Measurements from ENCODE around the gene NR6A1. TPM values are rescaled to one million over a fixed set of nuclear protein-coding genes. Genes with fewer than 3 reads are reported as not detected.

NR6A1 gene
- total RNA-seq, 1 donor from 2014 or later: 0.72 TPM

DNA sequence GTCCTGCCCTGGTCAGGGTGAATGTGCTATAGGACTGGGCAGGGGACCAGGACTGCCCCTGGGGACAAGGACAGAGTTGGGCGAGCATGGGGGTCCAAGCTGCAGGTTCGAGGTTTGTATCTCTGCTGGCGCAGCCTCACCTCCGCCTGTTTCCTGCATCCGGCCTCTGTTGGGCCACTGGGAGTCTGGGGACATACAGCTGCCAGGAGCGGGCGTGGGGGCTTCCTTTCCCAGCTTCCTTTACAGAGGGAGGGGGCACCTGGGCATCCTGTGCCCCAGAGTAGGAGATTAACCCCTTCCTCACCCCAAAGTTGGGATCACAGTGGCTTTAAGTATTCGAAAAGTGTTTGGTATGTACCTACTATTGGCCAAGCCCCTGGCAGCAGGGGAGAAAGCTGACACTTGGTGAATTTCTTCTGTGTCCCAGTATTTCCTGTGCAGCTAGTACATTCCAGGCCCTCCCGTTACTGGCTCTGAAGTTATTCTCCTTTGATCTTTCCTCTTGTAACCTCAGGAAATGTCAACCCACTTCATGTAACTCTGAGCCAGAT, 24.8 kb upstream of the NR6A1 start:
- DNase-seq (ENCODE audit: low spot score): no peak

DNA sequence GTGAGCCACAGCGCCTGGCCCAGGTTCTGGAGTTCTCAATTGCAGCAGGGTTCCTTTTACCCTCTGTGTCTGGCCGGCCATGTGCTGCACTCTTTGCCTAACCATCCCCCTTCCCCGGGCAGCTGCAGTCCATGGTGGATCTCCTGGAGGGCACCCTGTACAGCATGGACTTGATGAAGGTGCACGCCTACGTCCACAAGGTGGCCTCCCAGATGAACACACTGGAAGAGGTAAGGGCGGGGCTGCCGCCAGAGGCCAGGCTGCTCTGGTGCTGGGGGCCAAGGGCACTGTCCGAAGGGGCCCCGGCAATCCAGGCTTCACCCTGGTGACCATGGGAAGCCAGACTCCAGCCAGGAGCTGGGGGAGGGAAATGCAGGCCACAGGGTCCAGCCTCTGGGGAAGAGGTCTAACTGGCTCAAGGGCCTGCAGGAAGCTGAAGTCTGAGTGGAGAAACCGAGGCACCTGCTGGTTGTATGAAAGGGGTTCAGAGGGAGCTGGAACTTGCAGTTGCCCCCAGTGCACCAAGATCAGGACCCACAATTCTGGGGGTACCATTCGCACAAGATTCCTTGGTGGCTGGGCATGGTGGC, 23.9 kb upstream of the NR6A1 start:
- no peak for DNase-seq (ENCODE audit: low spot score)

DNA sequence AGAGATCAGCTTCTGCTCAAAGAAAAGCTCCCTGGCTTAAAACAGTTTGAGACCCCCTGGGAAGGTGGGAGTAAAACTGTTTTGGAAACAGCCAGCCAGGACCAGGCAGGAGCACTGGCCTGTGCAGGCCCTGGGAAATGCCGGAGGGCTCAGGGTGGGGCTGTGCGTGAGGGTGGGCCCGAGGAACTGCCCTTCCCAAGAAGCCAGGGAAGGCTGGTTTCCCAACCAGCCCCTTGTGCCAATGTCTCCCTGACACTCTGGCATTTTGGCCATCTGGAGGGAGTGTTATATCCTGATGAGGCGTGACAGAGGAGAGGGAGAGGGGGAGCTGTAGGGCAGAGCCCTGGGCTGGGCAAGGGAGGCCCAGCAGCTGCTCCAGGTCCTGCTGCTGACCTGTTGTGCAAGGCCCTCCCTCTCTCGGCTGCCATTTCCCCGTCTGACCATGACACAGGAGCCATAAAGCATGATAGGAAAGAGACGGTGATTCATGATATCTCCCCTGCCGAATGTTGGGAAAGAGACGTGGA, 22.0 kb upstream of the NR6A1 start:
- no peak for DNase-seq (ENCODE audit: low spot score)

DNA sequence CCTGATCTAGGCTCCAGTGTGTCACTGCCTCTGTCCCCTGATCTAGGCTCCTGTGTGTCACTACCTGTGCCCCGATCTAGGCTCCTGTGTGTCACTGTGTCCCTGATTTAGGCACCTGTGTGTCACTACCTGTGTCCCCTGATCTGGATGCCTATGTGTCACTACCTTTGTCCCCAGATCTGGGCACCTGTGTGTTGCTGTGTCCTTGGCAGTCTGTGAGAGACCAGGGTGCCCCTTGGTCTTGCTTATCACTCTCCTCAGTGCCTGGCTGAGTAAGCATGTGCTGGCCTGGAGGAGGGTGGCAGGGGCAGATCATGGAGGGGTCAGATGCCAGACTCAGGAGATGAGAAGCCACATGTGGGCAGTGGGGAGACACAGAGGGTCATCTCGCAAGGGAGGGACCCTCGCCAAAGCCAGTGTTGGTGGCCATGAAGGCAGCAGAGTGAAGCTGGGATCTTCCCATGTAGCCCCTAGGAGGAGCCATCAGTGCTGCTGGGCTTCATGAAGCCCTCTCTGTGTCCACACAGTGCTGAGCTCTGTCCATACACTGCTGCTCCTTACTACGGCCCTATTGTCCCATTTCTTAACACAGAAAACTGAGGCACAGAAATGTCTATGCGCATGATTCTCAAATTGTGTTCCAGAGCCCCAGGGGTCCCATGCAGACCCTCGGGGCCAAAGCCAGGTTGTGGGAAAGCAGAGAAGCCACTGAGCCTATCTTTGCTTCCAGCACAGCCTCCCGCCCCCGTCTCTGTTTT, 21.3 kb upstream of the NR6A1 start:
- no peak for DNase-seq (ENCODE audit: low spot score)

DNA sequence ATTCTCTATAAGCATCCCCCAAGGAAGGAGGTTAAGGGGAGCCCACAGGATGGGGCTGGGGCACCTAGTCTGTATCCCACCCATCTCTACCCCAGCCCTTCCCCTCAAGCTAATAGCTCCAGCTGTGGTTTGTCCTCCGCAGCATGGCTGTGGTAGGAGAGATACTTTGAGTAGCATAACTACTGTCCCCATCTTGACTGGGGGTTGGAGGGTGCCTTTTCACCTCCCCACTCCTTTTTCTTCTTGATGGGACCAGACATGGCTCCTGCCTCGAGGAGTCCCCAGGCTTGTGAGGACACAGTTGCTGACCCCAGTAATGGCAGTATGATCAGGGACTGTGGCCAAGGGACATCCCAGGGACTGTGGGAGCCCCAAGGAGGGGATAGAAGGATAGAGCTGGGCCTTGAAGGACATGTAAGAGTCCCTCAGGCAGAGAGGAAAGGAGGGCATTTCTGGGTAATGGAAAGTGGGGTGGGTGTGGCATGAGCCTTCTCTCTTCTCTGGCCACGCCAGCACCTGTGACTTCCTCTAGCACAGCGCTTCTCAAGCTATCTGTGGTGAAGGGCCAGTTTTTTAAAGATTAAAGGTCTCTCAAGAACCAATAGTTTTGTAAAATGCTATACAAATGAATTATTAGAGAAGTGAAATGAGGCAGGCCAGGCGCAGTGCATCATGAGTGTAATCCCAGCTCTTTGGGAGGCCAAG, 19.8 kb upstream of the NR6A1 start:
- no peak for DNase-seq (ENCODE audit: low spot score)

DNA sequence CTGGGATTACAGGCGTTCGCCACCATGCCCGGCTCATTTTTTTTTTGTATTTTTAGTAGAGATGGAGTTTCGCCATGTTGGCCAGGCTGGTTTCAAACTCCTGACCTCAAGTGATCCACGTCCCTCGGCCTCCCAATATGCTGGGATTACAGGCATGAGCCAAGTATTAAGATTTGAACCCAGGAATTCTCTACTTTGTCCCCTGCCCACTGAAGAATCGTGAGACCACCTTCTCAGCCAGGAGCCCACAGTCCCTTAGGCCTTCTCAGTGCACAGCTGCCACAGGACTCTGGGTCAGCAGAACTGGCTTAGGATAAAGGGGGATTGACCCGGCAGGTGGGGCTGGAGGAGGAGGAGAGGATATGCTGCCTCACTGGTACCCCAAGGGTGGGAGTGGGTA, 19.2 kb upstream of the NR6A1 start:
- DNase-seq (ENCODE audit: low spot score): no peak

DNA sequence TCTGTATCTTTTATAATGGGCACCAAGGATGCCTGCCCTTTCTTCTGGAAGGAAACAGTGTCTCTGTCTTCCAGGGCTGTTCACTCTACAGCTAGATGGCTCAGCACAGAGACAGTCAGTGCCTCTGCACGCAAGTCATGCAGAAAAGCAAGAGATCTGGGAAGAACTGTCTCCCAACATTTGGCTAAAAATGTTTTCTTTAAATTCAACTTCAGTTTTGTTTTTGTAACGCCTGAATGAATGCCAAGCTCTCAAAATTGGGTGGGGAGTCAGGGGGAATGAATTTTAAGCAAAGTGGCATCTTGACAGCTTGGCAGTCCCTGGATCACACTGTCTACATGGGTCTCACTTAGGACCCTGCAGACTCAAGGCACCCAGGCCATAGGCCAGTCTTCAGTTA, 18.4 kb upstream of the NR6A1 start:
- no peak for DNase-seq (ENCODE audit: low spot score)

DNA sequence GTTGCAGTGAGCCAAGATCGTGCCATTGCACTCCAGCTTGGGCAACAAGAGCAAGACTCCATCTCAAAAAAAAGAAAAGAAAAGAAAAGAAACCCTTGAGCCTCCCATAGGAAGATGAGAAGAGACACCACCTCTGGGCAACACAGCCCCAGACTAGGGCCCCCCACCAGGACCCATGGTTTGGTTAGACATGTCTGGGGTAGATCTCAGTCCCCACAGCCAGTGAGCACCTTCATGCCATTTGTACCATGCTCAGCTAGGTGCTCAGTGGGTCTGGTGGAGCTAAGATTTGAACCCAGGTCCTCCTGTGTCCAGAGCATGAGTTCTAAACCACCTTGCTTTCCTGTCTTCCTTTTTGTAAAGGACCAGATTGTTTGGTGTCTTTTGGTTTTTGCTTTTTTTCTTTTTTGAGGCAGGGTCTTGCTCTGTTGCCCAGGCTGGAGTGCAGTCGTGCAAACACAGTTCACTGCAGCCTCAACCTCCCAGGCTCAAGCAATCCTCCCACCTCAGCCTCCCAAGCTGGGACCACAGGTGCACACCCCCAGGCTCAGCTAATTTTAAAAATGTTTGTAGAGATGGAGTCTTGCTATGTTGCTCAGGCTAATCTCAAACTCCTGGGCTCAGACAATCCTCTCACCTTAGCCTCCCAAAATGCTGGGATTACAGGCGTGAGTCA, 17.6 kb upstream of the NR6A1 start:
- DNase-seq (ENCODE audit: low spot score): no peak

DNA sequence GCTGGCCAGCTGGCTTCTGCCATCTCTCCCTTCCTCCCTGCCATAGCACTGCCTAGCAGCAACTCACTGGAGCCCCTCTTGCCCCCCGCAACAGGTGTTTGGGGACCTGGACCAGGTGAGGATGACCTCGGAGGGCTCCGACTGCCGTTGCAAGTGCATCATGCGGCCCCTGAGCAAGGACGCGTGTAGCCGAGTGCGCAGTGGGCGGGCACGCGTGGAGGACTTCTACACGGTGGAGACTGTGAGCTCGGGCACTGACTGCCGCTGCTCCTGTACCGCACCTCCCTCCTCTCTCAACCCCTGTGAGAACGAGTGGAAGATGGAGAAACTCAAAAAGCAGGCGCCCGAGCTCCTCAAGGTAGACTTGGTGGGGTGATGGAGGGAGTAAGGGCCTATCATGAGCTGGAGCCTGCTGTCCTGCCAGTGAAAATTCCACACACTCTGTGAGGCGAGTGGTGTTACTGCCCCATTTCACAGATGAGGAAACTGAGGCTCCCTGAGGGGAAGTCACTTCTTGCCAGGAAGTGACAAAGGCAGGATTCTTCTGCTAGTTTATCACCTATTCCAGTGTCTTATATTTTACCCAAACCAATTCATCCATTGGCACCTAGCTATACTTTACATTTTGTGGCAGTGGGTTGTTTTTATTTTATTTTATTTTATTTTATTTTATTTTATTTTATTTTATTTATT, 15.9 kb upstream of the NR6A1 start:
- no peak for DNase-seq (ENCODE audit: low spot score)

DNA sequence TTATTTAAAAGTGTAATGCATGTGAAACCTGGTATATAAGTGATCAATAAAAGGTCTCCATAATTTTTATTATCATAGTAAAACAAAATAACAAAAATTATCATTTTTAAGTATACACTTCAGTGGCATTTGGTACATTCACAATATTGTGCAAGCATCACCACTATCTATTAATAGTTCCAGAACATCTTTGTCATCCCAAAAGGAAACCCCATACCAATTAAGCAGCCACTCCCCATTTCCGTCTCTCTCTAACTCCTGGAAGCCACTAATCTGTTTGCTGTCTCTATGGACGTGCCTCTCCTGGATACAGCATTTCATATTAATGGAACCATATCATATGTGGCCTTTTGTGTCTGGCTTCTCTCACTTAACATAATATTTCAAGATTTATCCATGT, 13.4 kb upstream of the NR6A1 start:
- DNase-seq (ENCODE audit: low spot score): no peak

DNA sequence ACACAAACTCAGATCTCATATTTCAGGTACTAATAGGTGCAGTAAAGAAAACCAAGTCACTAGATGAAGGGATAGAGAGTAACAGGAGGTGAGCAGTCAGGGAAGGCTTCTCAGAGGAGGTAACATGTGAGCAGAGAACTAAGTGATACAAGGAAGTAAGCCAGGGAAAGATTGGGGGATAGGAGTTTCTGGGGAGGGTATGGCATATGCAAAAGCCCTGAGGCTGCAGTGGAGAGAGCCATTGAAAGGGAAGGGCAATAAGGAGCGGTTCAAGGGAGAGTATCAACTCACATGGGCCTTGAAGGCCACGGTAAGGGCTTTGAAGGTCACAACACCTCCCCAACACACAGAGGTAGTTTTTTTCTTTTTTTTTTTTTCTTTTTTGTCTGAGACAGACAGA, 12.7 kb upstream of the NR6A1 start:
- no peak for DNase-seq (ENCODE audit: low spot score)

DNA sequence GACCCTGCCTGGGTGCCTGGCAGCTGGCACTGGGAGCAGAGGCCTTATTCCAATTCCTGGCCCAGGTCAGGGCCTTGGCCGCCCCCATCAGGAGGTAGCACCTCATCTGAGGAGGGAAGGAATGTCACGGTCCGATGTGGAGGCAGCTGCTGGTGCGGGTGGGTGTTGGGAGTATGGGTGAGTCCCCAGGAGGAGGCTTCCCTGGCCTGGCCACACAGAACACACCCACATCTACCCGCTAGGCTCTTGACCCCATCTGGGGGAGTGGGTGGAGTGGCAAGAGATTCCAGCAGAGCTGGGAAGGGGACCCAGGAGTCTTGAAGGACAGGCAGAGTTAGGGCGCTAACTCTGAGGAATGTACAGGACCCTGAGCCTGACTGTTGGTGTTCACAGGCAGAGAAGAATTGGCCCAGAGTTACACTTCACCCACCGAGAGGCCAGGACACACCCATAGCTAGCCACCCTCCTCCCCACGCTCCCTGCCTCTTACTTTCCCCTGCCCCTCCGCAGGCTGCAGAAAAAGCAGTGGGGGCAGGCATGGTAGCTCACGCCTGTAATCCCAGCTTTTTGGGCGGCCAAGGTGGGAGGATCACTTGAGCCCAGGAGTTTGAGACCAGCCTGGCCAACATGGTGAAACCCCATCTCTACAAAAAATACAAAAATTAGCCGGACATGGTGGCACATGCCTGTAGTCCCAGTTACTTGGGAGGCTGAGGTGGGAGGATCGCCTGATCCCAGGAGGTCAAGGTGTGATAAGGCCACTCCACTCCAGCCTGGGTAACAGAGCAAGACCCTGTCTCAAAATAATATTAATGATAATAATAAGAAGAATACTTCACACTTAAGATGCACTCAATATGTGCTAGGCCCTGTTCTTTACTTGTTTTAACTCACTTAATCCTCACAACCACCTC, 11.8 kb upstream of the NR6A1 start:
- no peak for DNase-seq (ENCODE audit: low spot score)

DNA sequence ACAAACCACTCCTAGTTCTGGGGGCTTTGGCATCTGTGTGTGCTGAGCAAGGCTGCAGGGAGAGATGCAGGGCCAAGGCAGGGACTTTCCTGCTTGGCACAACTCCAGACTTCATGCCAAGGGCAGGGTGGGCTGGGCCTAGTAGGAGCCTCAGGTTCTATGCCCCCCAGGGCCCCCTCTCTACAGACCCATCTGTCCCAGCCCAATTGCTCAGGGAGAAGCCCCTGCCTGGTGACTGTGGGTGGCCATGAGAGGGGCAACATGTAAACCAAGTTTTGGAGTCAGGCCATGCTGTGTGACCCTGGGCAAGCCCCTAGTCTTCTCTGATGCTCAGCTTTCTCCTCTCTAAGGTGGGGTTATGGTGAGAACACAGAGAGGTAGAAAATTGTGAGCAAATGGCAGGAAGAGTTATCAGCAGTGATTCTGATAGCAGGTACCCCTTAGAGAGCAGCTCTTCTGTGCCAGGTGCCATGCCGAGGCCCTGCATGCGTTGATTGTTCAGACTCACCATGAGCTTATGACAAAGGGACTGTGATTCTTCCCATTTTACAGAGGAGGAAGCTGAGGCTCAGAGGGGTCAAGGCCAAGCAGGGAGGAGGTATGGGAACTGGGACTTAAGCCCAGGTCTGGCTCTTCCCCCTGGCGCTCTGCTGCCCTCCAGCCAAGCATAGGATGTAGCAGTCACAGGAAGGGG, 11.0 kb upstream of the NR6A1 start:
- DNase-seq (ENCODE audit: low spot score): no peak

DNA sequence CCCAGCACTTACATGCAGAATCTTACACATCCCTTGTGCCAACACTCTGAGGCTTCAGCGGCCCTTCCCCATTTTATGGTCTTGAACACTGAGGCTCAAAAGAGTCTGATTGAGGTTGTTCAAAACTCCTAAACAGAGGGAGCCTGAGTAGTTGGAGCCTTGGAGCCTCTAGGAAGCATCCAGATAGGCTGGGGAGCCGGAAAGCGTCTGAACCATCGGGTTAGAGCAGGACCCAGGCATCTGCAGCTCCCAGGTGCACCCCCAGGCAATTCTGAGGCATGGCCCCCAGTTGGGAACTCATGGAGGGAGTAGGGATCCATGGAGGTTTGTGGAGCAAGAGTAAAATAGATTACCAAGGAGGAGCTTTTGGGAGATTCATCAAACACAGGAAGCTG, 9.6 kb upstream of the NR6A1 start:
- DNase-seq (ENCODE audit: low spot score): no peak

DNA sequence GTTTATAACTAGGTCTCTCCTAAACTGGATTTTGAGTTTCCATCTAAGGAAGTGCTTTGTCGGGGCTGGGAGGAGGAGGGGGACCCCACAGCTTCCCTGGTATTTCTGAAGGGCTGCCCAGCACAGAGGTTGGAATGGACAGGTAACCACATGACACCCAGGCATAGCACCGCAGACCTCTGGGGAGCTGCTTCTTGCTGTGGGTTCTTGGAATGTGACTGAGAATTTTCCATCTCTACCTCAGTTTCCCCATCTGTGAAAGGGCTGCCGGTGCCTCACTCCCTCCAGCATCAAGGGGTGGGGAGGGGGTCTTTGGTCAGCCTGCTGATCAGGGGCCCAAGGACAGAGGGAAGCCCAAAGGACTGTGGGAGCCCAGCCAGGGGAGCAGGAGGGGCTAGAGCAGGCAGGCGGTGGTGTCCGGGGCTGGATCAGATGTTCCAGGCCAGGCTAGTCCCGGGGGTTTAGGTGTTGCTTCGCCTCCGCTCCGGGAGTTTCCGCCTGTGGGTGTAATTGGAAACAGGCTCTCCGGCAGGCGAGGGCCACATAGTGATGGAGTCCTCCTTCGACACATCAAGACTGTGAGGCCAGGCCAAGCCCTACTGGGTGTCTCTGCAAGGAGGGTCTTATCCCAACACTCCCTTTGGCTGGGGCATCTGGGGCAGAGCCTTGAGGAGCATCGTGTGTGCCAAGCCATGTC, 9.1 kb upstream of the NR6A1 start:
- DNase-seq (ENCODE audit: low spot score): no peak

DNA sequence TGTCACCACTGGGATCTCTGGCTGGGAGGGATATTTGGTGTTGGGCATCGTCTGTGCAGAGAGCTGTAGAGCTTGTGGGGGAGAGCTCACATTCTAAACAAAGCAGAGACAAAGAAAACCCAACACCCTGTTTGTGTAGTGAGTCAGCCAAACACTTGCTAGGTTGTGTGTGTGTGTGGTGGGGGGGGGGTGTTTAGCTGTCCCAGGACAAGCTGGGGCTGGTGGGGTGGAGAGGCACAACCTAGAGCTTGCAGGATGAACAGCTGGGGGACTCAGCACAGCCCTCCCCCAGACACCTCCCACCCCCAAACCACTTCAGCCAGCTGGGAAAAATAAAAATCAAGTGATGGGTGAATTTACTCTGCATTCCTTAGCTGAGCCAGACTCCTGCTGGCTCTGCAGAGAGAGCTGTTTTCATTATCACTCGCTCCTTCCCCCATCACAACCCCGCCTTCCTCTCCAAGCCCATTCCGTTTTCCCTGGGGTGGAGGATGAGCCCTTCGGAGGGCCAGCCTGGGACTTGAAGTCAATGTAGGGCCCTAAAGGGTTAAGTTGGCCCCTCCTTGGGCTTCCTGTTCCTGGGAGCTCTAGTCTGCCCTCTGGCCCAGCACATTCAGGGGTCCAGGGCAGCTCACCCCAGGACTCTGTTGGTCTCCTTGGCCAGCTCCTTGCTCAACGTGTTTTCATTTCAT, 8.4 kb upstream of the NR6A1 start:
- DNase-seq (ENCODE audit: low spot score): peak; percentile 74

DNA sequence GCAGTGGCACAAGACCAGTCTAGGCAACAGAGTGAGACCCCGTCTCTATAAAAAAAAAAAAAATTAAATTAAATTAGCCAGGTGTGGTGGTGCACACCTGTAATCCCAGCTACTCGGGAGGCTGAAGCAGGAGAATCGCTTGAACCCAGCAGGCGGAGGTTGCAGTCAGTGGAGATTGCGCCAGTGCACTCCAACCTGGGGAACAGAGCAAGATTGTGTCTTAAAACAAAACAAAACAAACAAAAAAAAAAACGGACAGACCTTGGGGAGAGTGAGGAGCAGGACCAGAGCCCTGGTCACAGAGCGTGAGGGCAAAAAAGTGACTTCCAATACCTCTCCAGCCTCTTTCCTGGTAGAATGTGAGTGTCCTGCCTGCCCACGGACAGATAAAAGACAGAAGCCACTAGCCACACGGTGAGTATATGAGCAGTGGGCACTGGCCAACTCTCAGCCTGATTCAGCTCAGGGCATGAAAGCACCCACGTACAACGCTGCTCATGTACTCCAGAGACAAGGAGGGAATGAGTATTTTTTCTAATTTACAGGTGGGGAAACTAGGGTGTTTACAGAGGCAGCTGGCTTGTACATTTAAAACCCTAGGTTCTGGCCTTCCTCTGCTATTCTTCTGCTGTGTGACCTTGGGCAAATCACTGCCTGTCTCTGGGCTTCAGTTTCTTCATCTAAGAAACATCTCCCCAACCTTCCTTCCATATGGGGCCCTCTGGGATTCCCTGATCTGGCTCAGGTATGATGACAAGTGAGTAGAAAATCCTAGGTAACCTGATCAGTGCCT, 7.7 kb upstream of the NR6A1 start:
- no peak for DNase-seq (ENCODE audit: low spot score)

Data from umbilical cord (tissue), 2 donors.